ENCODE results near the gene KRTAP10-7.
"Not testable (repeated sequence)": the region's sequence is repeated elsewhere in the genome, so short reads cannot be mapped to it uniquely, and the experiment has no call there.

The KRTAP10-7 gene

DNA sequence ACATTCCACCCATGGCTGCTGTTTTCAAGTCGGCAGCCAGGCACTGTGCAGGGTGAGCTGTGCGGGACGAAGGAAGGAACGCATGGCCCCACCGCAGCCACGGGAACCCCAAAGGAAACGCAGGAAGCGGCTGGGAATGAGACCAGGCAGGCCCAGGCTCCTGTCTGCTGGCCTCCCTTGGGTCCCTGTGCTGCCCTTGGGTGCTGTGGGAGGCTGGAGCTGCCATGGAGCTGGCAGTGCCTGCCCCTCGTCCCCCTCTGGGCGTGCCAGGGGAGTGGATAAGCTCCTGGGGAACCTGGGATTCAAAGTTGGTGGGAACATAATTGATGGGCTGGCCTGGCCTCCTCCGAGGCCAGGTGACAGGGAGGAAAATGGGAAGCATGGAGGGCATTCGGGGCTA, 32.1 kb upstream of the KRTAP10-7 start:
- DNase-seq (ENCODE audit: low read depth): no peak
- TF ChIP-seq, protein P1, sequence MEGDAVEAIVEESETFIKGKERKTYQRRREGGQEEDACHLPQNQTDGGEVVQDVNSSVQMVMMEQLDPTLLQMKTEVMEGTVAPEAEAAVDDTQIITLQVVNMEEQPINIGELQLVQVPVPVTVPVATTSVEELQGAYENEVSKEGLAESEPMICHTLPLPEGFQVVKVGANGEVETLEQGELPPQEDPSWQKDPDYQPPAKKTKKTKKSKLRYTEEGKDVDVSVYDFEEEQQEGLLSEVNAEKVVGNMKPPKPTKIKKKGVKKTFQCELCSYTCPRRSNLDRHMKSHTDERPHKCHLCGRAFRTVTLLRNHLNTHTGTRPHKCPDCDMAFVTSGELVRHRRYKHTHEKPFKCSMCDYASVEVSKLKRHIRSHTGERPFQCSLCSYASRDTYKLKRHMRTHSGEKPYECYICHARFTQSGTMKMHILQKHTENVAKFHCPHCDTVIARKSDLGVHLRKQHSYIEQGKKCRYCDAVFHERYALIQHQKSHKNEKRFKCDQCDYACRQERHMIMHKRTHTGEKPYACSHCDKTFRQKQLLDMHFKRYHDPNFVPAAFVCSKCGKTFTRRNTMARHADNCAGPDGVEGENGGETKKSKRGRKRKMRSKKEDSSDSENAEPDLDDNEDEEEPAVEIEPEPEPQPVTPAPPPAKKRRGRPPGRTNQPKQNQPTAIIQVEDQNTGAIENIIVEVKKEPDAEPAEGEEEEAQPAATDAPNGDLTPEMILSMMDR (IDR thresholded peaks at IDR 0.05; ENCODE audit: insufficient read depth, low read depth, low read length, missing control alignments): no peak
- H3K4me3 ChIP-seq (ENCODE audit: low read depth, low read length): no peak overlapping the region

DNA sequence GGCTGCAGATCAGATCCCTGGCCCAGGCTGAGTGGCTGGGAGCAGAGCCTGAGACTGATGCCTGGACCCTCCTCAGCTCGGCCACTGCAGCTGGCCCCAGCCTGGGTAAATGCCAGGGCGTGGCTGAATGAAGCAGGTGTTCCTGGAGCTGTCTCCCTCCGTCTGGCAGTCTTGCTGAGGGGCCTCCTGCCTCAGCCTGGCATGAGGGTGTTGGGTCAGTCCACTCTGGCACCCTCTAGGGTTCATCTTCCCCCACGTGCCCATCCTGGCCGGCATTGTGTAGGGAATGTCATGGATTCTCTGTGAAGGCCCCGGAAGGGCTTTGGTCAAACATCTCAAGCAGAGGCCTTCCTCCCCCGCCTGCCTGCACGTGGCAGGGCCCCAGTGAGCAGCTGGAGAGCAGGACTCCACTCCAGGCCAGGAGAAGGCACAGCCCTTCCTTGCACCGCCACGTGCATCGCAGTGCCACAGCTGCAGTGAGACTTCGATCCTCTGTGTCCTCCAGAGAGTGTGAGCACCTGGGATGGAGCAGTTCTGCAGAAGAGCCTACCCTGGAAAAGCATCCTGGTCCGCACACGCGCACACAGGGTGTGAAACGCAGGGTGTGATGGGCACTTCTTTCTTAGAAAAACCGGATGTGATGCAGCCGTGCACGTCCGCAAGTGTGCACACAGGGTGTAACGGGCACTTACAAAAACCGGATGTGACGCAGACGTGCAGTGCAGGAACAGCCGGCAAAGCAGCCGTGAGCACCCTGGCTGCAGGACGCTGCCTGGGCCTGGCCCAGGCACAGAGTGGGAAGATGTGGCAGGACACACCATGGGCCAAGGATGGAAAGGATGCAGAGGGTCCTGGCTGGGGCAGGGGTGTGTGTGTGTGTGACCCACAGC, 31.5 kb upstream of the KRTAP10-7 start:
- no peak for DNase-seq (ENCODE audit: low read depth)
- TF ChIP-seq, protein P1 (IDR thresholded peaks at IDR 0.05; ENCODE audit: insufficient read depth, low read depth, low read length, missing control alignments): no peak
- no peak overlapping the region for H3K4me3 ChIP-seq (ENCODE audit: low read depth, low read length)

DNA sequence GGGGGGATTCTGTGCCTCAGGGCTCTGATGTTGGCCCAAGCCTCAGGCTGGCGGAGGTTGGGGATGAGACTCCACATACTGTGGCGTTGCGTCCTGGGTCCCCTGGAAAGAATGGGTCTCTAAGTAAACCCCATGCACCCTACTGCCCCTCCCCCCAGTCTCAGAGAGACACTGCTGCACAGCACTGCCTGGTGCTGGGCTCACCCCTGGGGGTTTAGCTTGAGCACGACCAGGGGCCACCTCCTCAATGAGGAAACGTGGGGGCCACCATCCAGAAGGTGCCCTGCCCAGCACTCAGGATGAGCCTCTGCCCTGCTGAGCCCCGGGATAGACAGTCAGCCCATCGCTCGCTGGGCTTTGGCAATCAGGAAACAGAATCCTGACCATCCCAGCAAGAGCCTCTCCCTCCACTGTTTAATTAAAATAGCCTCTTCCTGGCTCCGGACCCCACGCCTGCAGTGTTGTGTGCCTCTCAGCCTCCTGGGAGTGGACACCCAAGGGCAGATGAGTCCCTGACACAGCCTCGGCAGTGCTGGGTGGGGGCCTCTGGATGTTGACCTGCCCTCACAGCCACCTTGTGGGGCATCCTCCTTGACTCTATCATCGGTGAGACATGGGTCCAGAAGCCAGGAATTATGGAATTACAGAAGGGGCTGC, 30.4 kb upstream of the KRTAP10-7 start:
- TF ChIP-seq, protein P1 (IDR thresholded peaks at IDR 0.05; ENCODE audit: insufficient read depth, low read depth, low read length, missing control alignments): no peak
- no peak overlapping the region for H3K4me3 ChIP-seq (ENCODE audit: low read depth, low read length)
- no peak for DNase-seq (ENCODE audit: low read depth)

DNA sequence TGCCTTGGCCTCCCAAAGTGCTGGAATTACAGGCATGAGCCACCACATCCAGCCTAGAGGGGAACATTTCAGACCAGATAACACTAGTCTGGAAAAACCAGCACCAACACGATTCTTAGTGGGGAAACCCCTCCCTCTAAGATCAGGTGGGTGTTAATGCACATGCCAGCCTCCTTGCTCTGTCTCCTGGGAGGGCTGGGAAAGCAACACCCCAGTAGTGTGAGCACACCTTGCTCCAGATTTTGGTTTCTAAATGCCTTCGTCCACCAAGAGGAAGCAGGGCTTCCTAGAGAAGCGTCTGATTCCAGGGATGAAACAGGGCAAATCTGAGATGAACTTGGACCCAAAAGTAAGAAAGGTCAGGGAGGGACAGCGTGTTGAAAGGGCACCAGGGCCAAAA, 29.1 kb upstream of the KRTAP10-7 start:
- no peak for DNase-seq (ENCODE audit: low read depth)
- H3K4me3 ChIP-seq (ENCODE audit: low read depth, low read length): no peak overlapping the region
- TF ChIP-seq, protein P1 (IDR thresholded peaks at IDR 0.05; ENCODE audit: insufficient read depth, low read depth, low read length, missing control alignments): no peak

DNA sequence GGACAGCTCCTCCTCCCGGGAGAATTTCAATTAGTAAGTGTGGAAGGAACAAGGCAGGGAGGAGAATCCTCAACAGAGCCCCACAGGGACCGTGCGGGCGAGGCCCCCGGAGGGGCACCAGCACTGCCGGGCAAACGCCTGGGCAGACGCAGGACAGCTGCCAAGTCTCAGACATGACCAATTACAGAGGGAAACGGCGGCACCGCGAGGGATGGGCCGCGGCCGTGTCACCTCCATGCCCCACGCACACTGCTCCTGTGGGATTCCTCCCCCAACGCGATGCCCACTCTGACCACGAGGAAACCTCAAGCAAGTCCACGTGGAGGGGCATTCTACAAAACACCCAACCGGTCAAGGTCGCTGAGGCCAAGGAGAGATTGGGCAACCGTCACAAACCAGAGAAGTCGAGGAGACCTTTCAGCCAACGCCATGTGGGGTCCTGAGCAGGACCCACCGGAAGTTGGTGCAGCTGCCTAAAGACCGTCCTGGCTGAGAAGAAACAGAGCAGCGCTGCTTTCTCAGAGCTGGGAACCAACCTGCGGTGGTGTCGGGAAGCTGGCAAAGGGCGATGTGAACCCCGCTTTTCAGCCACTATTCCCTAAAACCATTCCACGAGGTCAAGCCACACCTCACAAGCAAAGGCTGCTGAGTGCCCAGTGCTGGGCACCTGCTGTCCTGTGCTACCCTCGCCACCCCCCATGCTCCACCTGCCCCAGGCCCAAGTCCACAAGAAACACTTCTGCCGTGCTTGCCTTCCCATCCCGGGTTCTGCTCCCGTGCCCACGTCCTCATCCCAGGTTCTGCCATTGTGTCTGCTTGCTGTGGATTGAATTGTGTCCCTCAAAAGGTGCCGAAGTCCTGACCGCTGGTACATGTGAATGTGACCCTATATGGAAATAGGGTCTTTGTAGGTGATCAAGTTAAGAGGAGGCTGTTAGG, 28.3 kb upstream of the KRTAP10-7 start:
- H3K4me3 ChIP-seq (ENCODE audit: low read depth, low read length): no peak overlapping the region
- DNase-seq (ENCODE audit: low read depth): no peak
- TF ChIP-seq, protein P1 (IDR thresholded peaks at IDR 0.05; ENCODE audit: insufficient read depth, low read depth, low read length, missing control alignments): no peak

DNA sequence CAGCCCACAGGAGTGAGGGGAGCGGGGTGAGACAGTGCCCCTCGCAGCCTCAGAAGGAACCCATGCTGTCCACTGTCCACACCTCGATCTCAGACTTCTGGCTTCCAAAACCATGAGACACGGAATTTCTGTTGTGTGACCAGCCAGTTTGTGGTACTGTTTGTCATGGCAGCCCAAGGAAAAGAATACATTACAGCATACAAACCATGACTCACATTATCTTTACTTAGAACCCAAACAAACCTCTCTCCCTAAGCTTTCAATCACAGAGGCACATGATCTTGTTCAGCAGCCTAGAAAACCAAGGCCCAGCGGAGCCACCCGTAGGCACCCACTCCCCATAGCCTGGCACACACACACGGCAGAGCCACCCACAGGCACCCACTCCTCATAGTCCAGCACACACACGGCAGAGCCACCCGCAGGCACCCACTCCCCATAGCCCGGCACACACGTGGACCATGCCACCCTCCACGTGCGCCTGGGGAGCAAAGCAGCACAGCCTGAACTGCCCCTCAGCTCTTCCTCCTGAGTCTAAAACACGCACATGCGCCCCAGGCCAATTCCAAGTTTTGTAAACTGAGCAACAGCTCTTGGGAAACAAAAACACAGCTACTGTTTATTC, 27.3 kb upstream of the KRTAP10-7 start:
- TF ChIP-seq, protein P1 (IDR thresholded peaks at IDR 0.05; ENCODE audit: insufficient read depth, low read depth, low read length, missing control alignments): no peak
- H3K4me3 ChIP-seq (ENCODE audit: low read depth, low read length): no peak overlapping the region
- no peak for DNase-seq (ENCODE audit: low read depth)

DNA sequence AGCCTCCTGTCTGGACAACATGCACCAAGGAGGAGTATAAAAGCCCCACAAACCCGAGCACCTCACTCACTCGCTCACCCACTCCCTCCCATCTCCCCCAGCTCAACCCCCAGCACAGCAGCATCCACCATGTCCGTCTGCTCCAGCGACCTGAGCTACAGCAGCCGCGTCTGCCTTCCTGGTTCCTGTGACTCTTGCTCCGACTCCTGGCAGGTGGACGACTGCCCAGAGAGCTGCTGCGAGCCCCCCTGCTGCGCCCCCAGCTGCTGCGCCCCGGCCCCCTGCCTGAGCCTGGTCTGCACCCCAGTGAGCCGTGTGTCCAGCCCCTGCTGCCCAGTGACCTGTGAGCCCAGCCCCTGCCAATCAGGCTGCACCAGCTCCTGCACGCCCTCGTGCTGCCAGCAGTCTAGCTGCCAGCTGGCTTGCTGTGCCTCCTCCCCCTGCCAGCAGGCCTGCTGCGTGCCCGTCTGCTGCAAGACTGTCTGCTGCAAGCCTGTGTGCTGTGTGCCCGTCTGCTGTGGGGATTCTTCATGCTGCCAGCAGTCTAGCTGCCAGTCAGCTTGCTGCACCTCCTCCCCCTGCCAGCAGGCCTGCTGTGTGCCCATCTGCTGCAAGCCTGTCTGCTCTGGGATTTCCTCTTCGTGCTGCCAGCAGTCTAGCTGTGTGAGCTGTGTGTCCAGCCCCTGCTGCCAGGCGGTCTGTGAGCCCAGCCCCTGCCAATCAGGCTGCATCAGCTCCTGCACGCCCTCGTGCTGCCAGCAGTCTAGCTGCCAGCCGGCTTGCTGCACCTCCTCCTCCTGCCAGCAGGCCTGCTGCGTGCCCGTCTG, 26.6 kb upstream of the KRTAP10-7 start, which contains the start of gene KRTAP10-4:
Gene KRTAP10-4, plus strand, starts transcription at position 100 of the 827 bp plus-strand sequence. Its CDS starts 30 bp downstream, at position 130.
- H3K4me3 ChIP-seq (ENCODE audit: low read depth, low read length); DNase-seq (ENCODE audit: low read depth): not testable (repeated sequence)

Measured in GM12865 (cell line).